AG10803 (cell line): ENCODE data around the gene THRB.

ENCODE experiments used
- DNase-seq: peaks from one replicate; pipeline ENCODE4 v3.0.0; 2010; ENCODE audit warnings: low read depth
- H3K4me3 ChIP-seq: 2 replicates; pipeline ENCODE4 v1.5.1; 2011; ENCODE audit warnings: mild to moderate bottlenecking, low read length, control low read depth
- CTCF ChIP-seq: conservative IDR thresholded peaks from 2 replicates; pipeline ENCODE4 v1.5.1; 2011; ENCODE audit warnings: mild to moderate bottlenecking, low read length, control low read depth, inconsistent platforms

The THRB gene

GRCh38 chr3:24370352-24371090, 124.1 kb downstream of the THRB start:
- TF ChIP-seq CTCF: no peak
- H3K4me3 ChIP-seq: no peak overlapping the region
- DNase-seq: no peak

- DNase-seq: no peak
- no peak overlapping the region for H3K4me3 ChIP-seq
- TF ChIP-seq CTCF: no peak
Observed at GRCh38 chr3:24368605-24369004, 126.0 kb downstream of the THRB start.

- TF ChIP-seq CTCF: no peak
- no peak overlapping the region for H3K4me3 ChIP-seq
- no peak for DNase-seq
Observed at GRCh38 chr3:24367664-24368264, 126.9 kb downstream of the THRB start.

GRCh38 chr3:24367216-24367615, 127.4 kb downstream of the THRB start:
- TF ChIP-seq CTCF: no peak
- H3K4me3 ChIP-seq: no peak overlapping the region
- no peak for DNase-seq

GRCh38 chr3:24365168-24365567, 129.5 kb downstream of the THRB start:
- no peak for TF ChIP-seq CTCF
- DNase-seq: peak; percentile 54
- H3K4me3 ChIP-seq: no peak overlapping the region

GRCh38 chr3:24364359-24364758, 130.3 kb downstream of the THRB start:
- DNase-seq: no peak
- no peak overlapping the region for H3K4me3 ChIP-seq
- no peak for TF ChIP-seq CTCF

- H3K4me3 ChIP-seq: no peak overlapping the region
- peak; percentile 32 for DNase-seq
- no peak for TF ChIP-seq CTCF
Observed at GRCh38 chr3:24363242-24363641, 131.4 kb downstream of the THRB start.
